GM12892 (cell line): ENCODE data around the gene IGSF21.

Experiments used
- POLR2A ChIP-seq: IDR thresholded peaks from 2 replicates; pipeline ENCODE4 v1.6.1; 2011; ENCODE audit warnings: low read depth, low read length, control low read depth
- POLR2AphosphoS5 ChIP-seq: IDR thresholded peaks from 2 replicates; pipeline ENCODE4 v1.6.1; 2011; ENCODE audit warnings: low read depth, low read length, control low read depth

- TF ChIP-seq POLR2AphosphoS5 (no peak), POLR2A (no peak)
Observed at GRCh38 chr1:18079941-18080735, 27.5 kb upstream of the IGSF21 start.
